ENCODE measurements around the gene URB2.

DNA sequence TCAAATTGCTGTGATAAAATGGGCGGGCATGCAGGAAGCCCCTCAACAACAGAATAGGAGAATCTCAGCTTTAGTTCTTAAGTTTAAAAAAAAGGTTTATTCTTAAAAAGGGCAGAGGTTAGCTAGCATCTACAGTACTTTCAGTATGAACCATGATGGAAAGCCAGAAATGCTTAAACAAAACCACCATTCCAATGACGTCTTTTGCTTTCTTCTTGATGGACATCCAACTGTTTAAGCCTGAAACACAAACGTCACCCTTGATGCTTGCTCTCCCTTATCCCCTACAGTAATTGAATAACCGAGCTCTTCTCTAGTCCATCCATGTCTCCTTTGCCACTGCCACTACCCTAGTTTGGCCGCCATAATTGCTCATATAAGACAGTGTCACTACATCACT lies 25.8 kb upstream of the URB2 start:
- TF ChIP-seq YY1 (IDR thresholded peaks at IDR 0.05) (no peak), EGR1 (IDR thresholded peaks at IDR 0.05; ENCODE audit: low read depth in 2 of 2) (no peak)
- TF ChIP-seq, protein P1, sequence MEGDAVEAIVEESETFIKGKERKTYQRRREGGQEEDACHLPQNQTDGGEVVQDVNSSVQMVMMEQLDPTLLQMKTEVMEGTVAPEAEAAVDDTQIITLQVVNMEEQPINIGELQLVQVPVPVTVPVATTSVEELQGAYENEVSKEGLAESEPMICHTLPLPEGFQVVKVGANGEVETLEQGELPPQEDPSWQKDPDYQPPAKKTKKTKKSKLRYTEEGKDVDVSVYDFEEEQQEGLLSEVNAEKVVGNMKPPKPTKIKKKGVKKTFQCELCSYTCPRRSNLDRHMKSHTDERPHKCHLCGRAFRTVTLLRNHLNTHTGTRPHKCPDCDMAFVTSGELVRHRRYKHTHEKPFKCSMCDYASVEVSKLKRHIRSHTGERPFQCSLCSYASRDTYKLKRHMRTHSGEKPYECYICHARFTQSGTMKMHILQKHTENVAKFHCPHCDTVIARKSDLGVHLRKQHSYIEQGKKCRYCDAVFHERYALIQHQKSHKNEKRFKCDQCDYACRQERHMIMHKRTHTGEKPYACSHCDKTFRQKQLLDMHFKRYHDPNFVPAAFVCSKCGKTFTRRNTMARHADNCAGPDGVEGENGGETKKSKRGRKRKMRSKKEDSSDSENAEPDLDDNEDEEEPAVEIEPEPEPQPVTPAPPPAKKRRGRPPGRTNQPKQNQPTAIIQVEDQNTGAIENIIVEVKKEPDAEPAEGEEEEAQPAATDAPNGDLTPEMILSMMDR (IDR thresholded peaks at IDR 0.05; ENCODE audit: low read depth, low read length, missing input control), result no peak

Measured in liver (tissue), 3 donors.